Activated CD8-positive, alpha-beta T cell treated with anti-CD3 and anti-CD28 coated beads for 36 hours (primary cell): ENCODE results near the gene OR4D1. TPM values are rescaled to one million over a fixed set of nuclear protein-coding genes. Genes with fewer than 3 reads are reported as not detected.
"Not testable (repeated sequence)": the region's sequence is repeated elsewhere in the genome, so short reads cannot be mapped to it uniquely, and the experiment has no call there.

Source experiments
- ATAC-seq: fragments of 200-7000 bp; cut with Tn5 transposase; one replicate; pipeline ENCODE4 v1.10.0; 2021; ENCODE audit warnings: mild to moderate bottlenecking, moderate library complexity
- CTCF ChIA-PET: fragments of 350-600 bp; sonication (Branson Sonifier 250); formaldehyde crosslinking; loops from one replicate; lab custom pipeline; 2021; ENCODE audit warnings: antibody characterized with exemption; lab: Charles Lee
- POLR2A ChIA-PET: fragments of 350-600 bp; sonication (Branson Sonifier 250); formaldehyde crosslinking; loops from one replicate; lab custom pipeline; 2021; ENCODE audit warnings: antibody characterized with exemption; lab: Charles Lee
- DNase-seq: peaks from one replicate; pipeline ENCODE4 v3.0.0-alpha.2; 2020
- H3K27ac Mint-ChIP-seq: one replicate; pipeline ENCODE4 v1.8.0; 2021; ENCODE audit warnings: mild to moderate bottlenecking, mixed read lengths
- H3K27me3 Mint-ChIP-seq: one replicate; pipeline ENCODE4 v1.8.0; 2021; ENCODE audit warnings: mixed read lengths
- H3K36me3 Mint-ChIP-seq: one replicate; pipeline ENCODE4 v1.8.0; 2021; ENCODE audit warnings: low read depth, mixed read lengths
- H3K4me1 Mint-ChIP-seq: one replicate; pipeline ENCODE4 v1.8.0; 2021; ENCODE audit warnings: low read depth, mixed read lengths
- H3K4me3 Mint-ChIP-seq: one replicate; pipeline ENCODE4 v1.8.0; 2021; ENCODE audit warnings: mild to moderate bottlenecking, moderate library complexity, mixed read lengths
- H3K9me3 Mint-ChIP-seq: one replicate; pipeline ENCODE4 v1.8.0; 2021; ENCODE audit warnings: mixed read lengths
- CTCF ChIP-seq: fragments of 200-600 bp; IDR thresholded peaks from one replicate; pipeline ENCODE4 v1.8.0; 2022; ENCODE audit warnings: antibody characterized with exemption, mild to moderate bottlenecking
- intact Hi-C: fragments of 100-400 bp; cut with micrococcal nuclease; formaldehyde crosslinking; loops from one replicate; pipeline ENCODE4 v1.10.0; 2022
- total RNA-seq, 2 experiments: library from RNA; stranded (reverse); gene quantifications; one replicate each; pipeline ENCODE4 v1.2.3, GENCODE V29; 2021

The OR4D1 gene
- under 1 TPM; 0.22 to 0.25 TPM for total RNA-seq

- no peak within 1 kb of the TSS for H3K27ac Mint-ChIP-seq
- peaks cover 6% of the 10 kb centered on the region for H3K36me3 Mint-ChIP-seq
- no peak for TF ChIP-seq CTCF
- ChIA-PET POLR2A (no interaction called here), CTCF (no interaction called here)
- H3K4me3 Mint-ChIP-seq, result no peak within 1 kb of the TSS
- H3K27me3 Mint-ChIP-seq, result no peaks in the 10 kb centered on the region
- H3K9me3 Mint-ChIP-seq, result peaks cover 22% of the 10 kb centered on the region
- peaks cover 20% of the 10 kb centered on the region for H3K4me1 Mint-ChIP-seq
- ATAC-seq (no peak), DNase-seq (no peak)
- intact Hi-C loops, result no loop called here
Observed at GRCh38 chr17:58147930-58148434, at the start of gene OR4D1. Gene OR4D1 (plus strand): TSS chr17:58148384. CDS start chr17:58155154, 6,770 bp downstream.

- TF ChIP-seq CTCF, result no peak
- DNase-seq (no peak), ATAC-seq (no peak)
- no peak overlapping the region for H3K27ac Mint-ChIP-seq
- H3K27me3 Mint-ChIP-seq, result no peaks in the 10 kb centered on the region
- CTCF ChIA-PET, result interaction anchor here (0.7 to 1.9 kb wide), 2 partner anchors 12 to 101 kb away, joined by 3 to 13 read pairs; no protein-coding TSS in a partner anchor
- H3K4me1 Mint-ChIP-seq, result peaks cover 3% of the 10 kb centered on the region
- H3K36me3 Mint-ChIP-seq, result no peaks in the 10 kb centered on the region
- intact Hi-C loops, result no loop called here
- no peak overlapping the region for H3K4me3 Mint-ChIP-seq
- H3K9me3 Mint-ChIP-seq, result no peaks in the 10 kb centered on the region
- POLR2A ChIA-PET, result interaction anchor here (0.5 kb wide), 1 partner anchor 275 kb away, joined by 3 read pairs; no protein-coding TSS in a partner anchor
Observed at GRCh38 chr17:58100506-58100905, 47.7 kb upstream of the OR4D1 start.

- H3K36me3 Mint-ChIP-seq, H3K27ac Mint-ChIP-seq, H3K9me3 Mint-ChIP-seq, DNase-seq, intact Hi-C loops, H3K4me1 Mint-ChIP-seq, ATAC-seq, H3K27me3 Mint-ChIP-seq, H3K4me3 Mint-ChIP-seq, POLR2A ChIA-PET: not testable (repeated sequence)
- CTCF ChIA-PET, result interaction anchor here (1.1 to 1.9 kb wide), 2 partner anchors 11 to 71 kb away, joined by 5 to 13 read pairs; no protein-coding TSS in a partner anchor
Observed at GRCh38 chr17:58101898-58102297, 46.3 kb upstream of the OR4D1 start.

- no peaks in the 10 kb centered on the region for H3K4me1 Mint-ChIP-seq
- H3K4me3 Mint-ChIP-seq, result no peak overlapping the region
- H3K36me3 Mint-ChIP-seq, result no peaks in the 10 kb centered on the region
- no peak for TF ChIP-seq CTCF
- ATAC-seq (no peak), DNase-seq (no peak)
- H3K9me3 Mint-ChIP-seq, result no peaks in the 10 kb centered on the region
- POLR2A ChIA-PET, result no interaction called here
- H3K27ac Mint-ChIP-seq, result no peak overlapping the region
- no peaks in the 10 kb centered on the region for H3K27me3 Mint-ChIP-seq
- CTCF ChIA-PET, result interaction anchor here (0.7 kb wide), 1 partner anchor 72 kb away, joined by 3 read pairs; no protein-coding TSS in a partner anchor
- intact Hi-C loops, result no loop called here
Observed at GRCh38 chr17:58105093-58105492, 43.1 kb upstream of the OR4D1 start.

- H3K27ac Mint-ChIP-seq, result no peak overlapping the region
- H3K27me3 Mint-ChIP-seq, result no peaks in the 10 kb centered on the region
- TF ChIP-seq CTCF, result no peak
- ChIA-PET CTCF (interaction anchor here (0.6 kb wide), 1 partner anchor 328 kb away, joined by 3 read pairs; no protein-coding TSS in a partner anchor), POLR2A (interaction anchor here (1.5 to 2.0 kb wide), 2 partner anchors 100 to 254 kb away, joined by 5 to 6 read pairs; partner anchors contain the start of gene SRSF1)
- intact Hi-C loops, result no loop called here
- H3K36me3 Mint-ChIP-seq, result no peaks in the 10 kb centered on the region
- no peaks in the 10 kb centered on the region for H3K9me3 Mint-ChIP-seq
- no peak for DNase-seq
- no peak for ATAC-seq
- H3K4me1 Mint-ChIP-seq, result no peaks in the 10 kb centered on the region
- no peak overlapping the region for H3K4me3 Mint-ChIP-seq
Observed at GRCh38 chr17:58107306-58107705, 40.9 kb upstream of the OR4D1 start.
